22Rv1 (cell line): ENCODE data around the gene OVAAL.

Experiments
- ZFX ChIP-seq: fragments of 450-650 bp; IDR thresholded peaks from 2 replicates; pipeline ENCODE4 v1.6.1; 2017; ENCODE audit warnings: antibody characterized with exemption, borderline replicate concordance
- TF ChIP-seq, protein P1 (sequence below): fragments of 450-650 bp; IDR thresholded peaks from 2 replicates; pipeline ENCODE4 v1.5.1; 2017; ENCODE audit warnings: mild to moderate bottlenecking

- TF ChIP-seq, protein P1, sequence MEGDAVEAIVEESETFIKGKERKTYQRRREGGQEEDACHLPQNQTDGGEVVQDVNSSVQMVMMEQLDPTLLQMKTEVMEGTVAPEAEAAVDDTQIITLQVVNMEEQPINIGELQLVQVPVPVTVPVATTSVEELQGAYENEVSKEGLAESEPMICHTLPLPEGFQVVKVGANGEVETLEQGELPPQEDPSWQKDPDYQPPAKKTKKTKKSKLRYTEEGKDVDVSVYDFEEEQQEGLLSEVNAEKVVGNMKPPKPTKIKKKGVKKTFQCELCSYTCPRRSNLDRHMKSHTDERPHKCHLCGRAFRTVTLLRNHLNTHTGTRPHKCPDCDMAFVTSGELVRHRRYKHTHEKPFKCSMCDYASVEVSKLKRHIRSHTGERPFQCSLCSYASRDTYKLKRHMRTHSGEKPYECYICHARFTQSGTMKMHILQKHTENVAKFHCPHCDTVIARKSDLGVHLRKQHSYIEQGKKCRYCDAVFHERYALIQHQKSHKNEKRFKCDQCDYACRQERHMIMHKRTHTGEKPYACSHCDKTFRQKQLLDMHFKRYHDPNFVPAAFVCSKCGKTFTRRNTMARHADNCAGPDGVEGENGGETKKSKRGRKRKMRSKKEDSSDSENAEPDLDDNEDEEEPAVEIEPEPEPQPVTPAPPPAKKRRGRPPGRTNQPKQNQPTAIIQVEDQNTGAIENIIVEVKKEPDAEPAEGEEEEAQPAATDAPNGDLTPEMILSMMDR = no peak
- no peak for TF ChIP-seq ZFX
These were observed 45.2 kb upstream of the OVAAL start for GRCh38 chr1:180513531-180513930.
